ENCODE measurements around the gene OTULIN. TPM values are rescaled to one million over a fixed set of nuclear protein-coding genes. Genes with fewer than 3 reads are reported as not detected.

The OTULIN gene
- total and polyA plus RNA-seq, 2 of the 8 experiments (the other 6 are each of a cell fraction or from before 2014, with no cell fraction given), result 5.2 to 34.8 TPM

GRCh38 chr5:14714706-14715105 is 50.2 kb downstream of the OTULIN start (continued):
- no peak for TF ChIP-seq ATF2 (IDR thresholded peaks at IDR 0.05; ENCODE audit: low read length)
- TF ChIP-seq EZH2 (IDR thresholded peaks at IDR 0.05; ENCODE audit: low read depth, low read length, severe bottlenecking), result no peak
